ENCODE data around the gene SRCAP. TPM values are rescaled to one million over a fixed set of nuclear protein-coding genes. Genes with fewer than 3 reads are reported as not detected.

The SRCAP gene
- polyA plus RNA-seq, 1 experiment, result 4.4 TPM

DNA sequence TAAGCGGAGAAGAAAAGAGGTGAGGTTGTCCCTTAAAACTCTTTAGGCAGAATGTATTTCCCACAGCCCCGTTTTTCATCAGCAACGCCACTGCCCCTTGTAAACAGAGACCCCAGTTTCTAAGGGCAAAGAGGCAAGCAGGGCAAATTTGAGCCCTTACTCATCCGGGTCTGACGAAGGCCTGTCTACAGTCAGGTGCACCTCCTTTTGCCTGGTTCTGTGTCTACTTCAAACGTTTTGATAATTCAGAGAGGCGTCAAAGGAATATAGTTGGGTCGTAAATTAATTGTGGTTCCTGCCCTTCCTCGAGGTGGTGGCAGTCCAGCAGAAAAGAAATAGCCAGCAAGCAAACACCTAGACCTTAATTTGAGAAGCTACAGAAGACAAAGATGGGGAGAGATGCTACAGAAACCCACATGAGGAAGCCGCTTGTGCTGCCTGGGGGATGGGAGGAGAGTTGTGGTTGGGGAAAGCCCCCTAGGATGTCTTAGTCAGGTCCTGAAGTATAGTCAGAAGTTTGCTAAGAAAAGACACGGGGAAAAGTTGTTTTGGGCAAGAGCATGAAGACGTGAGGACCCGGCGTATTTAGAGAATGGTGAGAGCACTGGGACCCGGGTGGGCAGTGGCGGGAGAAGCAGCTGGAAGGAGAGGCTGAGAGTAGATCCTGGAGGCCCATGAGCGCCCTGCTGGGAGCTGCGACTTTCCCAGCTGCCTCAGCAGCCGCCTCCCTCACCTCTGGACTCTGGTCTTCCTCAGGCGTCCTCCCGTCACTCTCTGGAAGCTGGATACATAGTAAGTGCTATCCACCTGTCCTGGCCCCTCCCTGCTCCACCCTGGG lies 38.3 kb upstream of the SRCAP start:
- H3K36me3 ChIP-seq (ENCODE audit: control insufficient read depth, insufficient read depth, low read length), result peaks cover 30% of the 10 kb centered on the region
- POLR2A ChIA-PET, result interaction anchor here (0.5 to 0.8 kb wide), 3 partner anchors 27 to 596 kb away, joined by 3 to 16 read pairs (median 4); no protein-coding TSS in a partner anchor
- no peak for DNase-seq (ENCODE audit: low read depth)

DNA sequence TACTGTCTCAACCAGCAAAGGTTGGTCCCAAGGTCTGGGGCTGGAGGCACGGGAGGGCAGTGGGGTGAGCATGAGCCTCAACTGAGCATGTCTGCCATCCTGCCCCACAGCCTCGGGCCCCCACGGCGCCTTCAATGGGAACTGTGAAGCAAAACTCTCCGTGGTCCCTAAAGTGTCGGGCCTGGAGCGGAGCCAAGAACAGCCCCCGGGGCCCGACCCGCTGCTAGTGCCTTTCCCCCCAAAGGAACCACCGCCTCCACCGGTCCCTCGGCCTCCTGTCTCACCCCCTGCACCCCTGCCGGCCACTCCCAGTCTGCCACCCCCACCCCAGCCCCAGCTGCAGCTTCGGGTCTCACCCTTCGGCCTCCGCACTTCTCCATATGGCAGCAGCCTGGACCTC lies 36.5 kb upstream of the SRCAP start:
- DNase-seq (ENCODE audit: low read depth), result no peak
- Histone ChIP-seq H3K36me3 (ENCODE audit: control insufficient read depth, insufficient read depth, low read length) (peaks cover 36% of the 10 kb centered on the region), H3K27me3 (ENCODE audit: control insufficient read depth, insufficient read depth, low read length) (no peaks in the 10 kb centered on the region), H3K4me3 (ENCODE audit: low read depth, low read length) (no peak overlapping the region)
- CTCF ChIA-PET, result interaction anchor here (4.6 kb wide), 1 partner anchor 33 kb away, joined by 43 read pairs; no protein-coding TSS in a partner anchor
- POLR2A ChIA-PET, result no interaction called here
- no peak for TF ChIP-seq CTCF (IDR thresholded peaks at IDR 0.05; ENCODE audit: insufficient read depth, low read depth, low read length)

More for the DNA sequence above, 38.3 kb upstream of the SRCAP start:
- Histone ChIP-seq H3K4me3 (ENCODE audit: low read depth, low read length) (peak overlapping the region; percentile 90), H3K27me3 (ENCODE audit: control insufficient read depth, insufficient read depth, low read length) (no peaks in the 10 kb centered on the region)
- CTCF ChIA-PET, result interaction anchor here (0.8 to 4.6 kb wide), 4 partner anchors 10 to 34 kb away, joined by 3 to 43 read pairs (median 9); partner anchors contain the start of gene PRR14
- TF ChIP-seq CTCF (IDR thresholded peaks at IDR 0.05; ENCODE audit: insufficient read depth, low read depth, low read length), result no peak

DNA sequence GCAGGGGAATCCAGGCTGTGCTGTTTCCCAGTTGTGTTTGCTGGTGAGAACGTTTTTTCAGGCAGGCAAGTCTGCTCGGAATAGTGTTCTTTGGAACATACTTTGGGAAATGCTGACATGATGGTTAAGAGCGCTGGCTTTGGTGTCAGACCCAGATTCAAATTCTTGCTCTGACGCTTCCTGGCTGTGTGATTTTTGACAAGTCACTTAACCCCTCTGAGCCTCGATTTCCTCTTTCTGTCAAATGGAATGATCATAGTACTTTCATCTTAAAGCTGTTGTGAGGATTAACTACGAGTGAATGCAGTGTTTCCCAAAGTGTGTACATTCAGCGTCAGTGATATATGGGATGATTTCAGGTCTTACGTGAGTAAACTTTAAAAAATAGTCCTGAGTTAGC lies 35.9 kb upstream of the SRCAP start:
- no peak for DNase-seq (ENCODE audit: low read depth)
- H3K4me3 ChIP-seq (ENCODE audit: low read depth, low read length), result no peak overlapping the region
- POLR2A ChIA-PET, result no interaction called here
- no peaks in the 10 kb centered on the region for H3K27me3 ChIP-seq (ENCODE audit: control insufficient read depth, insufficient read depth, low read length)
- CTCF ChIA-PET, result no interaction called here
- TF ChIP-seq CTCF (IDR thresholded peaks at IDR 0.05; ENCODE audit: insufficient read depth, low read depth, low read length), result no peak
- peaks cover 41% of the 10 kb centered on the region for H3K36me3 ChIP-seq (ENCODE audit: control insufficient read depth, insufficient read depth, low read length)

DNA sequence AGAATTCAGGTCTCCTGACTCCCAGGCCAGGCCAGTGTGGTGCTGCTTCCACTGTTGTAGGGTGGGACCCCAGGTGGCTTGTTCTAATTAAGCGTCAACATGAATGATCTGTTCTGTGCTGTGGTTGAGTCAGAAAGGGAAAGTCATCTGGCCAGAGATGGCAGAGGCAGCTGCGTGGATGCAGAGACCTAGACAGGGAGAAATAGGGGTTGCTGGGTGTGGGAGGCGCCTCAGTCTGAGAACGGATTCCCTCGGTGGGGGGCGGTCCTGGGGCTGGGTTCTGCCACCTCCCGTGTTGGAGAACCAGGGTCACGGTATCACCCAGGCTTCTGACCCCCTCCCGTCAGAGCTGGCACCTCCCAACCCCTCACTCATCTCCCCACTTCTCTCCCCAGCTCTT lies 35.2 kb upstream of the SRCAP start:
- TF ChIP-seq CTCF (IDR thresholded peaks at IDR 0.05; ENCODE audit: insufficient read depth, low read depth, low read length), result no peak
- POLR2A ChIA-PET, result no interaction called here
- no peak for DNase-seq (ENCODE audit: low read depth)
- peaks cover 47% of the 10 kb centered on the region for H3K36me3 ChIP-seq (ENCODE audit: control insufficient read depth, insufficient read depth, low read length)
- CTCF ChIA-PET, result no interaction called here
- H3K4me3 ChIP-seq (ENCODE audit: low read depth, low read length), result no peak overlapping the region
- no peaks in the 10 kb centered on the region for H3K27me3 ChIP-seq (ENCODE audit: control insufficient read depth, insufficient read depth, low read length)

DNA sequence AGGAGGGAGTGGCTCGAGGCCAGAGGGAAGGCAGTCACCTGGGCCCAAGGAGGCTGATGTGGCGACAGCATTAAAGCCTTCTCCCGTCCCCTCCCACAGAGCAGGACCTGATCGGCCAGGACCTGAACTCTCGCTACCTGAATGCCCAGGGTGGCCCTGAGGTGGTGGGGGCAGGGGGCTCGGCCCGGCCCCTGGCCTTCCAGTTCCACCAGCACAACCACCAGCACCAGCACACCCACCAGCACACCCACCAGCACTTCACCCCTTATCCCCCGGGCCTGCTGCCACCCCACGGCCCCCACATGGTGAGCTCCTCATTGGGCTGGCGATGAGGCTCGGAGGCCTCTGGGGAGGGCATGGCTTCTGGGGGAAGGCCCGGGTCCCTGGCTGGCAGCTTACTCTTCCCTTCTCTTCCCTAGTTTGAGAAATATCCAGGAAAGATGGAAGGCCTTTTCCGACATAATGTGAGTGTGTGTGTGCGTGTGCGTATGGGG lies 34.3 kb upstream of the SRCAP start:
- no peak for TF ChIP-seq CTCF (IDR thresholded peaks at IDR 0.05; ENCODE audit: insufficient read depth, low read depth, low read length)
- POLR2A ChIA-PET, result no interaction called here
- CTCF ChIA-PET, result interaction anchor here (1.7 kb wide), 1 partner anchor 19 kb away, joined by 6 read pairs; no protein-coding TSS in a partner anchor
- no peak for DNase-seq (ENCODE audit: low read depth)
- Histone ChIP-seq H3K36me3 (ENCODE audit: control insufficient read depth, insufficient read depth, low read length) (peaks cover 50% of the 10 kb centered on the region), H3K4me3 (ENCODE audit: low read depth, low read length) (no peak overlapping the region), H3K27me3 (ENCODE audit: control insufficient read depth, insufficient read depth, low read length) (no peaks in the 10 kb centered on the region)
